KBM-7 (cell line): Measurements from ENCODE around the gene CCDC180.

Source experiments
- DNase-seq: peaks from one replicate; pipeline ENCODE4 v3.0.0-alpha.2; 2015
- in situ Hi-C: fragments of 300-500 bp; cut with MboI; formaldehyde crosslinking; loops from 2 replicates; pipeline ENCODE4 v1.14.3; 2020; ENCODE audit warnings: low sequenced_read_pairs, low pct_unique_long_range_greater_than_20kb, mixed read lengths

Gene CCDC180

DNA sequence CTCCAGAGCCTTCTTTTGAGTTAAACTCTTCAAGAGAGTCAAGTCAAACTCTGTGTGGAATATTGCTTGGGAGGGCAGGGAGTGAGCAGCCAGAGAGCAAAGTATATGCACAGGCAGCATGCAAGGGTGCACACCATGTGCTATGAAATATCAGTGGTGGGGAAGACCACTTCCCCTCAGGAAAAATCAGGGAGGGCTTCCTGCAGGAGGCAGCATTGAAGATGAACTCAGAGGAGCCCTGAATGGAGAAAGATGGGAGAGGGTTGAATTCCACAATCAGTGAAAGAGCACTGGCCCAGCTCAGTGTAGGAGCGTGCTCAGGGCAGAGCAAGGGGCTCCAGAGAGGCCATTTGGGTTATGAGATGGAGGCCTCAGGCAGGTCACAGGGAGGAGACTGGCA, 41.9 kb downstream of the CCDC180 start:
- DNase-seq, result no peak
- in situ Hi-C loops, result no loop called here

DNA sequence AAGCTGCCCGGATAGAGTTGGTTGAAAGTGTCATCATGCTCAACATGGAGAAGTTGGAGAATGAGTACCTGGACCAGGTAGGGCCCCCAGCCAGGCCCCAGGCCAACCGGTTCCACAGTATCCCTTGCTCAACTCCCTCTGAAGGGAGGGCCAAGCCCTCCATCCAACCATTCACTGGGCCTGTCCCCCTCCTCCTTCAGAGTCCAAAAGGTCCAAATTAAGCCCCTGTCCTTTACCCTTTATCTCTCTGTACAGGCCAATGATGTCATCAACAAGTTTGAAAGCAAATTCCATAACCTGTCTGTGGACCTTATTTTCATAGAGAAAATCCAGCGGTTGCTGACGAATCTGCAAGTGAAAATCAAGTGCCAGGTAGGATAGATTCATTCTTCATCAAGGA, 47.2 kb downstream of the CCDC180 start:
- in situ Hi-C loops, result no loop called here
- no peak for DNase-seq

DNA sequence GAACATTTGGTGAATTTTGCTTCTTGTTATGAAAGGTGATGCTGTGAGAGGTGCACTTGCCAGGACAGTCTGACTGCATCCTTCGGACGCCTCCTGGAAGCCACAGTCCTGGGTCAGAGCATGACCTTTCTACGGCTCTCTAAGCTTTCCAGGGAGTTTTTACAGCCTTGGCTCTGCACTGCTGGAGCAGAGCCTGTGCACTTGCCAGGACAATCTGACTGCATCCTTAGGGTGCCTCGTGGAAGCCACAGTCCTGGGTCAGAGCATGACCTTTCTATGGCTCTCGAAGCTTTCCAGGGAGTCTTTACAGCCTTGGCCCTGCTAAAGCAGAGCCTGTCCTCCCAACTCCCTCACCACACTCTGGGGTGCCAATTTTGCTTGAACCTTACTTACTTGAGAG, 49.6 kb downstream of the CCDC180 start:
- DNase-seq, result no peak
- in situ Hi-C loops, result no loop called here
